Panc1 (cell line): ENCODE measurements around the gene FAM50A. TPM values are rescaled to one million over a fixed set of nuclear protein-coding genes. Genes with fewer than 3 reads are reported as not detected.

Source experiments
- ATAC-seq: fragments of 200-7000 bp; cut with Tn5 transposase; 2 replicates; pipeline ENCODE4 v1.9.1; 2020; ENCODE audit warnings: mild to moderate bottlenecking, moderate library complexity
- BruUV-seq: library from RNA; stranded (reverse); fragments of 400-500 nt; replicated peaks from 2 replicates; lab custom pipeline; 2021; lab: Mats Ljungman, UMichigan
- CTCF ChIA-PET: fragments of 300-600 bp; sonication (Branson Sonifier 250); formaldehyde crosslinking; loops from one replicate; lab custom pipeline; 2022; ENCODE audit warnings: antibody characterized with exemption; lab: Charles Lee
- POLR2A ChIA-PET: fragments of 300-600 bp; sonication (Branson Sonifier 250); formaldehyde crosslinking; loops from one replicate; lab custom pipeline; 2022; ENCODE audit warnings: antibody characterized with exemption; lab: Charles Lee
- DNase-seq: peaks from one replicate; pipeline ENCODE4 v3.0.0-alpha.2; 2010; ENCODE audit warnings: low read depth, low spot score
- H3K27ac ChIP-seq: 2 replicates; pipeline ENCODE4 v1.5.1; 2011; ENCODE audit warnings: mild to moderate bottlenecking, low read length, inconsistent platforms
- H3K27me3 ChIP-seq: fragments of 200-500 bp; sonication (Bioruptor generic); 2 replicates; pipeline ENCODE4 v1.6.0; 2014; ENCODE audit warnings: low read length, inconsistent platforms; ENCODE audit not compliant: control insufficient read depth, insufficient read depth
- H3K36me3 ChIP-seq: fragments of 200-500 bp; sonication (Bioruptor generic); 2 replicates; pipeline ENCODE4 v1.5.1; 2014; ENCODE audit warnings: inconsistent platforms, mild to moderate bottlenecking, low read length, moderate library complexity; ENCODE audit not compliant: control insufficient read depth, insufficient read depth
- H3K4me1 ChIP-seq: 2 replicates; pipeline ENCODE4 v1.5.1; 2011; ENCODE audit warnings: inconsistent platforms, mild to moderate bottlenecking, low read length, moderate library complexity; ENCODE audit not compliant: control insufficient read depth, insufficient read depth
- H3K4me3 ChIP-seq, 2 experiments: 2 replicates each; pipeline ENCODE4 v1.5.1; 2011 to 2012; ENCODE audit warnings: low read depth in 2 of 2, low read length in 2 of 2, mild to moderate bottlenecking in 2 of 2, inconsistent platforms in 1 of 2, moderate library complexity in 1 of 2
- H3K9me3 ChIP-seq: fragments of 200-500 bp; sonication (Bioruptor generic); 2 replicates; pipeline ENCODE4 v1.5.1; 2014; ENCODE audit warnings: low read depth, mild to moderate bottlenecking, inconsistent platforms, low read length, moderate library complexity; ENCODE audit not compliant: control insufficient read depth, insufficient read depth
- POLR2AphosphoS5 ChIP-seq: IDR thresholded peaks from 2 replicates; pipeline ENCODE4 v1.6.1; 2012; ENCODE audit warnings: mild to moderate bottlenecking, low read depth, low read length, moderate library complexity
- SIN3A ChIP-seq: IDR thresholded peaks from 2 replicates; pipeline ENCODE4 v1.6.1; 2012; ENCODE audit warnings: low read depth, mild to moderate bottlenecking, low read length, moderate library complexity, borderline replicate concordance; ENCODE audit not compliant: insufficient read depth
- TCF7L2 ChIP-seq: IDR thresholded peaks from 2 replicates; pipeline ENCODE4 v1.6.1; 2011; ENCODE audit warnings: mild to moderate bottlenecking, low read depth, low read length, inconsistent platforms
- in situ Hi-C: cut with HindIII; loops from 2 replicates; pipeline ENCODE4 v1.10.0; 2016; ENCODE audit warnings: low sequenced_read_pairs, low pct_unique_long_range_greater_than_20kb
- intact Hi-C: fragments of 100-400 bp; cut with micrococcal nuclease; formaldehyde crosslinking; loops from one replicate; pipeline ENCODE4 v1.10.0; 2022; ENCODE audit not compliant: unreplicated experiment
- total RNA-seq: library from RNA; stranded (reverse); gene quantifications from one replicate; pipeline ENCODE4 v1.2.1, GENCODE V29; 2021; ENCODE audit not compliant: unreplicated experiment
- TF ChIP-seq, protein P1 (sequence below), 2 experiments: IDR thresholded peaks; 2 replicates each; pipeline ENCODE4 v1.6.1; 2011 to 2012; ENCODE audit warnings: low read depth in 2 of 2, control low read depth in 1 of 2, low read length in 1 of 2, mild to moderate bottlenecking in 1 of 2, moderate library complexity in 1 of 2; ENCODE audit not compliant: insufficient read depth in 1 of 2
- TF ChIP-seq, protein P2 (sequence below): fragments of 450-650 bp; IDR thresholded peaks from 2 replicates; pipeline ENCODE4 v1.5.1; 2017; ENCODE audit warnings: mild to moderate bottlenecking

The FAM50A gene
- total RNA-seq, 1 experiment from 2014 or later = 225 TPM

DNA sequence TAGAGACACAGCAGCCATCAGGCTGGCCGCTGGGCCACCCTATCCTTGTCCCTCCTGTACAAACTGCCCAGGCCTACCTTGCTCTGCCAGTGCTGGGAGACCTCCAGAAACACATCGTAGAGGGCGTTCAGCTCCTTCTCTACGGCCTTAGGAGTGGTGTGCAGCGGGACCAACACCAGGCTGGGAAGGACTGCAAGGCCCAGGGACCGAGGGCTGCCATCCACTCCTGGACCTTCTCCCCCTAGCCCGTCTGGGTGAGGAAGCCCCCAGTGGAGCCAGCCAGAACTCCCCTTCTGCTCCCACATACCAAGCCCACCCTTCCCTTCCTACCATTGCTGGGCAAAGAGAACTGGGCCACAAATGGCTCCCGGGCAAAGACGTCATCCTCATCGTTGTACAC lies 40.7 kb upstream of the FAM50A start:
- ChIA-PET POLR2A (interaction anchor here (0.7 kb wide), 1 partner anchor 33 kb away, joined by 12 read pairs; no protein-coding TSS in a partner anchor), CTCF (no interaction called here)
- TF ChIP-seq, protein P1, sequence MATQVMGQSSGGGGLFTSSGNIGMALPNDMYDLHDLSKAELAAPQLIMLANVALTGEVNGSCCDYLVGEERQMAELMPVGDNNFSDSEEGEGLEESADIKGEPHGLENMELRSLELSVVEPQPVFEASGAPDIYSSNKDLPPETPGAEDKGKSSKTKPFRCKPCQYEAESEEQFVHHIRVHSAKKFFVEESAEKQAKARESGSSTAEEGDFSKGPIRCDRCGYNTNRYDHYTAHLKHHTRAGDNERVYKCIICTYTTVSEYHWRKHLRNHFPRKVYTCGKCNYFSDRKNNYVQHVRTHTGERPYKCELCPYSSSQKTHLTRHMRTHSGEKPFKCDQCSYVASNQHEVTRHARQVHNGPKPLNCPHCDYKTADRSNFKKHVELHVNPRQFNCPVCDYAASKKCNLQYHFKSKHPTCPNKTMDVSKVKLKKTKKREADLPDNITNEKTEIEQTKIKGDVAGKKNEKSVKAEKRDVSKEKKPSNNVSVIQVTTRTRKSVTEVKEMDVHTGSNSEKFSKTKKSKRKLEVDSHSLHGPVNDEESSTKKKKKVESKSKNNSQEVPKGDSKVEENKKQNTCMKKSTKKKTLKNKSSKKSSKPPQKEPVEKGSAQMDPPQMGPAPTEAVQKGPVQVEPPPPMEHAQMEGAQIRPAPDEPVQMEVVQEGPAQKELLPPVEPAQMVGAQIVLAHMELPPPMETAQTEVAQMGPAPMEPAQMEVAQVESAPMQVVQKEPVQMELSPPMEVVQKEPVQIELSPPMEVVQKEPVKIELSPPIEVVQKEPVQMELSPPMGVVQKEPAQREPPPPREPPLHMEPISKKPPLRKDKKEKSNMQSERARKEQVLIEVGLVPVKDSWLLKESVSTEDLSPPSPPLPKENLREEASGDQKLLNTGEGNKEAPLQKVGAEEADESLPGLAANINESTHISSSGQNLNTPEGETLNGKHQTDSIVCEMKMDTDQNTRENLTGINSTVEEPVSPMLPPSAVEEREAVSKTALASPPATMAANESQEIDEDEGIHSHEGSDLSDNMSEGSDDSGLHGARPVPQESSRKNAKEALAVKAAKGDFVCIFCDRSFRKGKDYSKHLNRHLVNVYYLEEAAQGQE (IDR thresholded peaks at IDR 0.05; ENCODE audit: insufficient read depth in 1 of 2, low read depth in 2 of 2, low read length in 1 of 2) = no peak
- peaks cover 30% of the 10 kb centered on the region for H3K4me1 ChIP-seq
- no TSS peak for BruUV-seq
- no peak overlapping the region for H3K27ac ChIP-seq
- H3K9me3 ChIP-seq = no peaks in the 10 kb centered on the region
- ATAC-seq (peak; percentile 1; the same call in 1 of the 2 replicates), DNase-seq (no peak)
- no peaks in the 10 kb centered on the region for H3K27me3 ChIP-seq
- in situ Hi-C loops = no loop called here
- peaks cover 10% of the 10 kb centered on the region for H3K36me3 ChIP-seq
- no peak overlapping the region for H3K4me3 ChIP-seq
- intact Hi-C loops = no loop called here

DNA sequence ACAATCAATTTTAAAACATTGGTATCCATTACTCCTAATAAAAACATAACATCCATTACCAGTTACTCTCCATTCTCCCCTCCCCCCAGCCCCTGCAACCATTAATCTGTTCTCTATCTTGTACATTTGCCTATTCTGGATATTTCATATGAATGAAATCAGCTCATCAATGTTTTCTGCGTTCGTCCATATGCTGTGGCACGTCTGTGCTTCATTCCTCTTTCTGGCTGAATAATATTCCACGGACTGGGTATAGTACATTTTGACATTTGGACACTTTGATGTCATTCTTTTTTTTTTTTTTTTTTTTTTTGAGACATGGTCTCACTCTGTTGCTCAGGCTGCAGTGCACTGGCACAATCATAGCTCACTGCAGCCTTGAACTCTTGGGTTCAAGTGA lies 40.1 kb upstream of the FAM50A start:
- DNase-seq = no peak
- intact Hi-C loops = no loop called here
- ATAC-seq = no peak
- Histone ChIP-seq H3K9me3 (no peaks in the 10 kb centered on the region), H3K4me1 (peaks cover 35% of the 10 kb centered on the region), H3K27me3 (no peaks in the 10 kb centered on the region), H3K4me3 (no peak overlapping the region), H3K36me3 (peaks cover 10% of the 10 kb centered on the region), H3K27ac (no peak overlapping the region)
- TF ChIP-seq, protein P1 (IDR thresholded peaks at IDR 0.05; ENCODE audit: insufficient read depth in 1 of 2, low read depth in 2 of 2, low read length in 1 of 2) = no peak
- TF ChIP-seq TCF7L2 (no peak), SIN3A (no peak), POLR2AphosphoS5 (no peak)
- TF ChIP-seq, protein P2, sequence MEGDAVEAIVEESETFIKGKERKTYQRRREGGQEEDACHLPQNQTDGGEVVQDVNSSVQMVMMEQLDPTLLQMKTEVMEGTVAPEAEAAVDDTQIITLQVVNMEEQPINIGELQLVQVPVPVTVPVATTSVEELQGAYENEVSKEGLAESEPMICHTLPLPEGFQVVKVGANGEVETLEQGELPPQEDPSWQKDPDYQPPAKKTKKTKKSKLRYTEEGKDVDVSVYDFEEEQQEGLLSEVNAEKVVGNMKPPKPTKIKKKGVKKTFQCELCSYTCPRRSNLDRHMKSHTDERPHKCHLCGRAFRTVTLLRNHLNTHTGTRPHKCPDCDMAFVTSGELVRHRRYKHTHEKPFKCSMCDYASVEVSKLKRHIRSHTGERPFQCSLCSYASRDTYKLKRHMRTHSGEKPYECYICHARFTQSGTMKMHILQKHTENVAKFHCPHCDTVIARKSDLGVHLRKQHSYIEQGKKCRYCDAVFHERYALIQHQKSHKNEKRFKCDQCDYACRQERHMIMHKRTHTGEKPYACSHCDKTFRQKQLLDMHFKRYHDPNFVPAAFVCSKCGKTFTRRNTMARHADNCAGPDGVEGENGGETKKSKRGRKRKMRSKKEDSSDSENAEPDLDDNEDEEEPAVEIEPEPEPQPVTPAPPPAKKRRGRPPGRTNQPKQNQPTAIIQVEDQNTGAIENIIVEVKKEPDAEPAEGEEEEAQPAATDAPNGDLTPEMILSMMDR = no peak
- ChIA-PET CTCF (no interaction called here), POLR2A (interaction anchor here (0.7 kb wide), 1 partner anchor 32 kb away, joined by 12 read pairs; no protein-coding TSS in a partner anchor)
- BruUV-seq = no TSS peak
- in situ Hi-C loops = no loop called here
